GM12878 (cell line): ENCODE measurements around the gene SNRNP35. TPM values are rescaled to one million over a fixed set of nuclear protein-coding genes. Genes with fewer than 3 reads are reported as not detected.

ENCODE experiments used
- CHD4 ChIP-seq: fragments of 200-600 bp; sonication (generic); IDR thresholded peaks from 2 replicates; pipeline ENCODE4 v1.6.1; 2016; ENCODE audit warnings: mild to moderate bottlenecking
- EED ChIP-seq: sonication (generic); IDR thresholded peaks from 2 replicates; pipeline ENCODE4 v1.6.1; 2016; ENCODE audit warnings: antibody characterized with exemption, low read depth
- ELK1 ChIP-seq: IDR thresholded peaks from 2 replicates; pipeline ENCODE4 v1.6.1; 2012; ENCODE audit warnings: low read depth, low read length, improper control_type of control experiment
- ESRRA ChIP-seq: IDR thresholded peaks from 2 replicates; pipeline ENCODE4 v1.6.1; 2012; ENCODE audit warnings: mild to moderate bottlenecking, low read length, improper control_type of control experiment
- HDAC6 ChIP-seq: fragments of 200-600 bp; sonication (generic); IDR thresholded peaks from one replicate; pipeline ENCODE4 v1.8.0; 2017; ENCODE audit warnings: antibody characterized with exemption; ENCODE audit not compliant: unreplicated experiment
- MTA2 ChIP-seq: fragments of 450-650 bp; IDR thresholded peaks from 2 replicates; pipeline ENCODE4 v1.6.1; 2016; ENCODE audit warnings: low read depth, mild to moderate bottlenecking, moderate library complexity
- NFIC ChIP-seq: IDR thresholded peaks from 2 replicates; pipeline ENCODE4 v1.6.1; 2012; ENCODE audit warnings: low read depth, mild to moderate bottlenecking, inconsistent platforms, low read length, moderate library complexity
- NR2F1 ChIP-seq: fragments of 450-650 bp; conservative IDR thresholded peaks from 2 replicates; pipeline ENCODE4 v1.6.1; 2017; ENCODE audit warnings: mild to moderate bottlenecking
- NRF1 ChIP-seq: conservative IDR thresholded peaks from 2 replicates; pipeline ENCODE4 v1.6.1; 2011; ENCODE audit warnings: mild to moderate bottlenecking, low read depth, low read length, improper control_type of control experiment
- PKNOX1 ChIP-seq: fragments of 450-650 bp; IDR thresholded peaks from 2 replicates; pipeline ENCODE4 v1.6.1; 2016; ENCODE audit warnings: mild to moderate bottlenecking
- POU2F2 ChIP-seq: IDR thresholded peaks from 3 replicates; pipeline ENCODE4 v1.6.1; 2011; ENCODE audit warnings: low read depth, mild to moderate bottlenecking, low read length, borderline replicate concordance
- SMARCA5 ChIP-seq: fragments of 450-650 bp; IDR thresholded peaks from 2 replicates; pipeline ENCODE4 v1.6.1; 2017; ENCODE audit warnings: mild to moderate bottlenecking
- SRF ChIP-seq, 2 experiments: IDR thresholded peaks; 2 replicates each; pipeline ENCODE4 v1.6.1; 2011; ENCODE audit warnings: low read depth in 2 of 2, low read length in 2 of 2, mild to moderate bottlenecking in 1 of 2, moderate library complexity in 1 of 2
- STAT1 ChIP-seq: fragments of 450-650 bp; conservative IDR thresholded peaks from 2 replicates; pipeline ENCODE4 v1.6.1; 2014; ENCODE audit warnings: antibody characterized with exemption, mild to moderate bottlenecking
- polyA plus RNA-seq, 11 experiments: library from polyadenylated mRNA; depleted of rRNA in 4 of 11; unstranded in 6 of 11; stranded (reverse) in 5 of 11; fragments of >200 nt; fragmentation: Nextera tagmentation in 4 of 11; fragmentation: Illumina TruSeq in 1 of 11; extraction: Ambion mirVana in 4 of 11; extraction: Trizol in 1 of 11; gene quantifications; 1 replicate in 1 of 11; 2 replicates in 10 of 11; pipeline versions ENCODE4 v1.2.1 to v1.2.3, GENCODE V29; 2011 to 2016; ENCODE audit warnings: inconsistent platforms in 2 of 11, missing spikeins in 2 of 11, low read depth in 1 of 11
- total RNA-seq, 4 experiments: library from RNA; depleted of rRNA in 3 of 4; stranded (reverse); fragments of >200 nt in 3 of 4; fragmentation: Illumina TruSeq in 1 of 4; extraction: Trizol in 1 of 4; gene quantifications; 2 replicates each; pipeline versions ENCODE4 v1.2.1 to v1.2.3, GENCODE V29; 2013 to 2021
- TF ChIP-seq, protein P1 (sequence below): fragments of 150-350 bp; IDR thresholded peaks from 2 replicates; pipeline ENCODE4 v1.6.1; 2016; ENCODE audit warnings: low read depth, low read length
- TF ChIP-seq, protein P2 (sequence below): fragments of 150-350 bp; IDR thresholded peaks from 2 replicates; pipeline ENCODE4 v1.6.1; 2014; ENCODE audit warnings: mild to moderate bottlenecking, low read depth, low read length
- TF ChIP-seq, protein P3 (sequence below): IDR thresholded peaks from 2 replicates; pipeline ENCODE4 v1.6.1; 2011; ENCODE audit warnings: mild to moderate bottlenecking, low read depth, low read length, moderate library complexity; ENCODE audit not compliant: insufficient replicate concordance
- TF ChIP-seq, protein P4 (sequence below), 3 experiments: IDR thresholded peaks in 2 of 3; conservative IDR thresholded peaks in 1 of 3; 2 replicates each; pipeline ENCODE4 v1.5.1; 2011; ENCODE audit warnings: low read depth in 3 of 3, low read length in 3 of 3, mild to moderate bottlenecking in 3 of 3, control low read depth in 2 of 3, moderate library complexity in 2 of 3, inconsistent platforms in 1 of 3, mixed read lengths in 1 of 3; ENCODE audit not compliant: control insufficient read depth in 2 of 3, insufficient read depth in 1 of 3; ENCODE audit errors: extremely low read depth in 1 of 3
- TF ChIP-seq, protein P5 (sequence below): fragments of 450-650 bp; IDR thresholded peaks from 2 replicates; pipeline ENCODE4 v1.6.1; 2017; ENCODE audit warnings: mild to moderate bottlenecking

Gene SNRNP35
- total and polyA plus RNA-seq, 10 of the 15 experiments (the other 5 are each of a cell fraction or from before 2014, with no cell fraction given) = 21.6 to 49.6 (median 29.0) TPM

DNA sequence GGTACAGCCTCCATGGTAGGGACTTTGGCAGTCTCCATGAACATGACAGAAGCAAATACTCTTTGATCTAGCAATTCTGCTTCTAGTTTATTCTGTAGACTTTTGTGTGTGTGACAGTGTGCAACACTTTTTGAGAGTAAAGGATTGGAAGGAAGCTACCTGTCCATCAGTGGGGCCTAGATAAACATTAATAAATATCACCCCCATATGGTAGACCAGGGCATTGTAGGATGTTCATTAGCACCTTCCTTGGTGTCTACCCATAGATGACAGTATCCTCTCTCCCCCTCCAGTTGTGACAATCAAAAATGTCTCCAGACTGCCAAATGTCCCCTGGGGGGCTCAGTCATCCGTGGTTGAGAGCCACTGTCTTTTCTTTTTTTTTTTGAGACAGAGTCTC is 10.8 kb downstream of the SNRNP35 start (continued):
- TF ChIP-seq, protein P1, sequence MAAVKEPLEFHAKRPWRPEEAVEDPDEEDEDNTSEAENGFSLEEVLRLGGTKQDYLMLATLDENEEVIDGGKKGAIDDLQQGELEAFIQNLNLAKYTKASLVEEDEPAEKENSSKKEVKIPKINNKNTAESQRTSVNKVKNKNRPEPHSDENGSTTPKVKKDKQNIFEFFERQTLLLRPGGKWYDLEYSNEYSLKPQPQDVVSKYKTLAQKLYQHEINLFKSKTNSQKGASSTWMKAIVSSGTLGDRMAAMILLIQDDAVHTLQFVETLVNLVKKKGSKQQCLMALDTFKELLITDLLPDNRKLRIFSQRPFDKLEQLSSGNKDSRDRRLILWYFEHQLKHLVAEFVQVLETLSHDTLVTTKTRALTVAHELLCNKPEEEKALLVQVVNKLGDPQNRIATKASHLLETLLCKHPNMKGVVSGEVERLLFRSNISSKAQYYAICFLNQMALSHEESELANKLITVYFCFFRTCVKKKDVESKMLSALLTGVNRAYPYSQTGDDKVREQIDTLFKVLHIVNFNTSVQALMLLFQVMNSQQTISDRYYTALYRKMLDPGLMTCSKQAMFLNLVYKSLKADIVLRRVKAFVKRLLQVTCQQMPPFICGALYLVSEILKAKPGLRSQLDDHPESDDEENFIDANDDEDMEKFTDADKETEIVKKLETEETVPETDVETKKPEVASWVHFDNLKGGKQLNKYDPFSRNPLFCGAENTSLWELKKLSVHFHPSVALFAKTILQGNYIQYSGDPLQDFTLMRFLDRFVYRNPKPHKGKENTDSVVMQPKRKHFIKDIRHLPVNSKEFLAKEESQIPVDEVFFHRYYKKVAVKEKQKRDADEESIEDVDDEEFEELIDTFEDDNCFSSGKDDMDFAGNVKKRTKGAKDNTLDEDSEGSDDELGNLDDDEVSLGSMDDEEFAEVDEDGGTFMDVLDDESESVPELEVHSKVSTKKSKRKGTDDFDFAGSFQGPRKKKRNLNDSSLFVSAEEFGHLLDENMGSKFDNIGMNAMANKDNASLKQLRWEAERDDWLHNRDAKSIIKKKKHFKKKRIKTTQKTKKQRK = no peak
- TF ChIP-seq SRF (IDR thresholded peaks at IDR 0.05; ENCODE audit: low read depth in 2 of 2, low read length in 2 of 2) (no peak), STAT1 (no peak), PKNOX1 (peak; percentile 92), EED (no peak), CHD4 (no peak), NFIC (no peak), NR2F1 (no peak), MTA2 (no peak), ELK1 (no peak), POU2F2 (no peak), SMARCA5 (no peak), ESRRA (no peak), HDAC6 (no peak), NRF1 (no peak)
- TF ChIP-seq, protein P2, sequence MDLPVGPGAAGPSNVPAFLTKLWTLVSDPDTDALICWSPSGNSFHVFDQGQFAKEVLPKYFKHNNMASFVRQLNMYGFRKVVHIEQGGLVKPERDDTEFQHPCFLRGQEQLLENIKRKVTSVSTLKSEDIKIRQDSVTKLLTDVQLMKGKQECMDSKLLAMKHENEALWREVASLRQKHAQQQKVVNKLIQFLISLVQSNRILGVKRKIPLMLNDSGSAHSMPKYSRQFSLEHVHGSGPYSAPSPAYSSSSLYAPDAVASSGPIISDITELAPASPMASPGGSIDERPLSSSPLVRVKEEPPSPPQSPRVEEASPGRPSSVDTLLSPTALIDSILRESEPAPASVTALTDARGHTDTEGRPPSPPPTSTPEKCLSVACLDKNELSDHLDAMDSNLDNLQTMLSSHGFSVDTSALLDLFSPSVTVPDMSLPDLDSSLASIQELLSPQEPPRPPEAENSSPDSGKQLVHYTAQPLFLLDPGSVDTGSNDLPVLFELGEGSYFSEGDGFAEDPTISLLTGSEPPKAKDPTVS = no peak
- TF ChIP-seq, protein P3, sequence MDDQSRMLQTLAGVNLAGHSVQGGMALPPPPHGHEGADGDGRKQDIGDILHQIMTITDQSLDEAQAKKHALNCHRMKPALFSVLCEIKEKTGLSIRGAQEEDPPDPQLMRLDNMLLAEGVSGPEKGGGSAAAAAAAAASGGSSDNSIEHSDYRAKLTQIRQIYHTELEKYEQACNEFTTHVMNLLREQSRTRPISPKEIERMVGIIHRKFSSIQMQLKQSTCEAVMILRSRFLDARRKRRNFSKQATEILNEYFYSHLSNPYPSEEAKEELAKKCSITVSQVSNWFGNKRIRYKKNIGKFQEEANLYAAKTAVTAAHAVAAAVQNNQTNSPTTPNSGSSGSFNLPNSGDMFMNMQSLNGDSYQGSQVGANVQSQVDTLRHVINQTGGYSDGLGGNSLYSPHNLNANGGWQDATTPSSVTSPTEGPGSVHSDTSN = no peak
- TF ChIP-seq, protein P4, sequence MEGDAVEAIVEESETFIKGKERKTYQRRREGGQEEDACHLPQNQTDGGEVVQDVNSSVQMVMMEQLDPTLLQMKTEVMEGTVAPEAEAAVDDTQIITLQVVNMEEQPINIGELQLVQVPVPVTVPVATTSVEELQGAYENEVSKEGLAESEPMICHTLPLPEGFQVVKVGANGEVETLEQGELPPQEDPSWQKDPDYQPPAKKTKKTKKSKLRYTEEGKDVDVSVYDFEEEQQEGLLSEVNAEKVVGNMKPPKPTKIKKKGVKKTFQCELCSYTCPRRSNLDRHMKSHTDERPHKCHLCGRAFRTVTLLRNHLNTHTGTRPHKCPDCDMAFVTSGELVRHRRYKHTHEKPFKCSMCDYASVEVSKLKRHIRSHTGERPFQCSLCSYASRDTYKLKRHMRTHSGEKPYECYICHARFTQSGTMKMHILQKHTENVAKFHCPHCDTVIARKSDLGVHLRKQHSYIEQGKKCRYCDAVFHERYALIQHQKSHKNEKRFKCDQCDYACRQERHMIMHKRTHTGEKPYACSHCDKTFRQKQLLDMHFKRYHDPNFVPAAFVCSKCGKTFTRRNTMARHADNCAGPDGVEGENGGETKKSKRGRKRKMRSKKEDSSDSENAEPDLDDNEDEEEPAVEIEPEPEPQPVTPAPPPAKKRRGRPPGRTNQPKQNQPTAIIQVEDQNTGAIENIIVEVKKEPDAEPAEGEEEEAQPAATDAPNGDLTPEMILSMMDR (IDR thresholded peaks at IDR 0.05 in 2 of 3, conservative IDR thresholded peaks at IDR 0.05 in 1 of 3; ENCODE audit: control insufficient read depth in 2 of 3, extremely low read depth in 1 of 3, insufficient read depth in 1 of 3, low read depth in 3 of 3, low read length in 3 of 3) = peak; percentile 53 to 70 (median 70); a peak in 5 of 6 replicates
- TF ChIP-seq, protein P5, sequence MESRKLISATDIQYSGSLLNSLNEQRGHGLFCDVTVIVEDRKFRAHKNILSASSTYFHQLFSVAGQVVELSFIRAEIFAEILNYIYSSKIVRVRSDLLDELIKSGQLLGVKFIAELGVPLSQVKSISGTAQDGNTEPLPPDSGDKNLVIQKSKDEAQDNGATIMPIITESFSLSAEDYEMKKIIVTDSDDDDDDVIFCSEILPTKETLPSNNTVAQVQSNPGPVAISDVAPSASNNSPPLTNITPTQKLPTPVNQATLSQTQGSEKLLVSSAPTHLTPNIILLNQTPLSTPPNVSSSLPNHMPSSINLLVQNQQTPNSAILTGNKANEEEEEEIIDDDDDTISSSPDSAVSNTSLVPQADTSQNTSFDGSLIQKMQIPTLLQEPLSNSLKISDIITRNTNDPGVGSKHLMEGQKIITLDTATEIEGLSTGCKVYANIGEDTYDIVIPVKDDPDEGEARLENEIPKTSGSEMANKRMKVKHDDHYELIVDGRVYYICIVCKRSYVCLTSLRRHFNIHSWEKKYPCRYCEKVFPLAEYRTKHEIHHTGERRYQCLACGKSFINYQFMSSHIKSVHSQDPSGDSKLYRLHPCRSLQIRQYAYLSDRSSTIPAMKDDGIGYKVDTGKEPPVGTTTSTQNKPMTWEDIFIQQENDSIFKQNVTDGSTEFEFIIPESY = no peak
